Smooth muscle cell (in vitro differentiated cells): Measurements from ENCODE around the gene KLK1. TPM values are rescaled to one million over a fixed set of nuclear protein-coding genes. Genes with fewer than 3 reads are reported as not detected.
"Not testable (repeated sequence)": the region's sequence is repeated elsewhere in the genome, so short reads cannot be mapped to it uniquely, and the experiment has no call there.

ENCODE experiments used
- DNase-seq: peaks from one replicate; lab custom pipeline; 2025; ENCODE audit not compliant: unreplicated experiment; lab: John Stamatoyannopoulos, UW
- H2AFZ ChIP-seq: fragments of 200-600 bp; sonication (generic); 2 replicates; pipeline ENCODE4 v1.6.0; 2016; ENCODE audit warnings: antibody characterized with exemption, low read depth, mild to moderate bottlenecking
- H3F3A ChIP-seq: fragments of 200-600 bp; sonication (generic); 2 replicates; pipeline ENCODE4 v1.6.0; 2017; ENCODE audit warnings: antibody characterized with exemption, low read depth
- H3K27ac ChIP-seq: fragments of 200-600 bp; sonication (generic); 2 replicates; pipeline ENCODE4 v1.5.1; 2016; ENCODE audit warnings: low read depth, mild to moderate bottlenecking
- H3K27me3 ChIP-seq: fragments of 200-600 bp; sonication (generic); 2 replicates; pipeline ENCODE4 v1.6.1; 2016; ENCODE audit warnings: low read depth, mild to moderate bottlenecking
- H3K36me3 ChIP-seq: fragments of 200-600 bp; sonication (generic); 2 replicates; pipeline ENCODE4 v1.5.1; 2016; ENCODE audit warnings: low read depth
- H3K4me1 ChIP-seq: fragments of 200-600 bp; sonication (generic); 2 replicates; pipeline ENCODE4 v1.5.1; 2016; ENCODE audit warnings: low read depth
- H3K4me2 ChIP-seq: fragments of 200-600 bp; sonication (generic); 2 replicates; pipeline ENCODE4 v1.6.0; 2016; ENCODE audit warnings: mild to moderate bottlenecking
- H3K4me3 ChIP-seq: fragments of 200-600 bp; sonication (generic); 2 replicates; pipeline ENCODE4 v1.5.1; 2016; ENCODE audit warnings: mild to moderate bottlenecking
- H3K79me2 ChIP-seq: fragments of 200-600 bp; sonication (generic); 2 replicates; pipeline ENCODE4 v1.6.0; 2016; ENCODE audit warnings: low read depth, mild to moderate bottlenecking
- H3K9ac ChIP-seq: fragments of 200-600 bp; sonication (generic); 2 replicates; pipeline ENCODE4 v1.6.0; 2016; ENCODE audit warnings: low read depth
- H3K9me3 ChIP-seq: fragments of 200-600 bp; sonication (generic); replicated peaks from 2 replicates; pipeline ENCODE4 v1.5.1; 2016; ENCODE audit warnings: low read depth
- H4K20me1 ChIP-seq: fragments of 200-600 bp; sonication (generic); 2 replicates; pipeline ENCODE4 v1.6.0; 2016; ENCODE audit warnings: low read depth
- CTCF ChIP-seq: fragments of 200-600 bp; sonication (generic); IDR thresholded peaks from 2 replicates; pipeline ENCODE4 v1.5.1; 2017; ENCODE audit warnings: borderline replicate concordance, mild to moderate bottlenecking, antibody characterized with exemption; ENCODE audit not compliant: insufficient read depth, poor library complexity, severe bottlenecking
- WGBS: methylation state at CpG from one replicate; pipeline ENCODE4 v1.1.7; 2016; ENCODE audit warnings: low lambda C conversion rate; 5-methylcytosine and 5-hydroxymethylcytosine counted together
- polyA plus RNA-seq: library from polyadenylated mRNA; unstranded; fragments of >200 nt; fragmentation: Nextera tagmentation; extraction: Ambion mirVana; gene quantifications from 2 replicates; pipeline ENCODE4 v1.2.1, GENCODE V29; 2016
- small RNA-seq: library from RNA; depleted of rRNA; stranded (forward); fragments of <200 nt; gene quantifications from one replicate; pipeline ENCODE3, GENCODE V24; 2014
- total RNA-seq: library from RNA; depleted of rRNA; stranded (reverse); fragments of >200 nt; gene quantifications from 2 replicates; pipeline ENCODE4 v1.2.3, GENCODE V29; 2014

Gene KLK1
- total and polyA plus RNA-seq, 2 experiments from 2014 or later = 0.85 TPM; not detected in 1

- Histone ChIP-seq H3K4me1 (no peaks in the 10 kb centered on the region), H3K9me3 (no peaks in the 10 kb centered on the region), H3K79me2 (no peaks in the 10 kb centered on the region), H3K27ac (no peak overlapping the region), H4K20me1 (no peaks in the 10 kb centered on the region), H3K4me3 (no peak overlapping the region), H3K27me3 (peaks cover 4% of the 10 kb centered on the region), H3F3A (no peaks in the 10 kb centered on the region), H3K4me2 (no peak overlapping the region), H2AFZ (no peak overlapping the region), H3K9ac (no peak overlapping the region), H3K36me3 (no peaks in the 10 kb centered on the region)
- DNase-seq = no peak
- 68% methylated on average over 2 of the region's 2 CpGs for WGBS
- no peak for TF ChIP-seq CTCF
Measured at GRCh38 chr19:50772476-50772875, 51.1 kb downstream of the KLK1 start.

- H3K36me3 ChIP-seq = no peaks in the 10 kb centered on the region
- no peaks in the 10 kb centered on the region for H3K79me2 ChIP-seq
- H3K27me3 ChIP-seq = no peaks in the 10 kb centered on the region
- 89% methylated on average over 13 of the region's 13 CpGs for WGBS
- no peak for DNase-seq
- H3K4me3 ChIP-seq = no peak overlapping the region
- no peak for TF ChIP-seq CTCF
- H3K9ac ChIP-seq = no peak overlapping the region
- no peak overlapping the region for H3K27ac ChIP-seq
- H2AFZ ChIP-seq = no peak overlapping the region
- no peak overlapping the region for H3K4me2 ChIP-seq
- no peaks in the 10 kb centered on the region for H4K20me1 ChIP-seq
- no peaks in the 10 kb centered on the region for H3K4me1 ChIP-seq
- H3F3A ChIP-seq = no peaks in the 10 kb centered on the region
- H3K9me3 ChIP-seq = no peaks in the 10 kb centered on the region
Measured at GRCh38 chr19:50770888-50771287, 52.7 kb downstream of the KLK1 start.

GRCh38 chr19:50770164-50770563, 53.4 kb downstream of the KLK1 start, which contains the start of gene GPR32:
TSS of gene GPR32 (plus strand) at chr19:50770464. CDS start at chr19:50770601, 137 bp downstream.
- not testable (repeated sequence) for H3K79me2 ChIP-seq, H3F3A ChIP-seq, H3K27ac ChIP-seq, H3K4me3 ChIP-seq, H4K20me1 ChIP-seq, H3K36me3 ChIP-seq, H3K4me2 ChIP-seq, H3K27me3 ChIP-seq, H2AFZ ChIP-seq, H3K4me1 ChIP-seq, H3K9me3 ChIP-seq, H3K9ac ChIP-seq, DNase-seq
- WGBS = 81% methylated on average over 2 of the region's 2 CpGs

Small RNAs within 50 kb of the gene (small RNA-seq; reads per million reads assigned to genes)
- gene SNORD88A = 189 reads per million, percentile 99 among the genes with 10 or more reads in this experiment
- gene SNORD88B = not detected
- gene SNORD88C = not detected

Other genes with a start within 250 kb of the KLK1 start
- gene SYT3, start 183.9 kb downstream of the KLK1 start, total RNA-seq = 0.13 and 0.63 TPM in 2 replicates
- gene SYT3, start 183.9 kb downstream of the KLK1 start, polyA plus RNA-seq = 0.54 and 1.8 TPM in 2 replicates
- gene C19orf81, start 174.3 kb downstream of the KLK1 start, total RNA-seq = 1.6 and 1.7 TPM in 2 replicates
- 12.8 and 13.5 TPM in 2 replicates for gene C19orf81, start 174.3 kb downstream of the KLK1 start, polyA plus RNA-seq
- 2.1 and 4.1 TPM in 2 replicates for gene SHANK1, start 104.0 kb downstream of the KLK1 start, total RNA-seq
- gene SHANK1, start 104.0 kb downstream of the KLK1 start, polyA plus RNA-seq = 1.0 and 1.8 TPM in 2 replicates
- gene CLEC11A, start 100.4 kb downstream of the KLK1 start, total RNA-seq = 48.3 and 53.4 TPM in 2 replicates
- 138 and 155 TPM in 2 replicates for gene CLEC11A, start 100.4 kb downstream of the KLK1 start, polyA plus RNA-seq
- not detected in 2 replicates for gene GPR32, start 53.3 kb downstream of the KLK1 start, total RNA-seq
- gene GPR32, start 53.3 kb downstream of the KLK1 start, polyA plus RNA-seq = not detected in 2 replicates
- gene ACP4, start 33.4 kb downstream of the KLK1 start, total RNA-seq = not detected in 2 replicates
- gene ACP4, start 33.4 kb downstream of the KLK1 start, polyA plus RNA-seq = 0.26 TPM in 2 replicates
- not detected in 2 replicates for gene KLK15, start 9.8 kb upstream of the KLK1 start, total RNA-seq
- not detected in 2 replicates for gene KLK15, start 9.8 kb upstream of the KLK1 start, polyA plus RNA-seq
- gene KLK3, start 31.1 kb upstream of the KLK1 start, total RNA-seq = not detected in 2 replicates
- not detected in 2 replicates for gene KLK3, start 31.1 kb upstream of the KLK1 start, polyA plus RNA-seq
- gene KLK2, start 49.7 kb upstream of the KLK1 start, total RNA-seq = not detected in 2 replicates
- gene KLK2, start 49.7 kb upstream of the KLK1 start, polyA plus RNA-seq = not detected in 2 replicates
- gene KLK4, start 87.6 kb upstream of the KLK1 start, total RNA-seq = not detected in 2 replicates
- 0.80 and 0.82 TPM in 2 replicates for gene KLK4, start 87.6 kb upstream of the KLK1 start, polyA plus RNA-seq
- 0.18 and 1.2 TPM in 2 replicates for gene KLK5, start 129.3 kb upstream of the KLK1 start, total RNA-seq
- 0.38 TPM in 1 of 2 replicates, not detected in the other for gene KLK5, start 129.3 kb upstream of the KLK1 start, polyA plus RNA-seq
- 9.5 and 20.7 TPM in 2 replicates for gene KLK6, start 145.8 kb upstream of the KLK1 start, total RNA-seq
- 7.1 and 29.5 TPM in 2 replicates for gene KLK6, start 145.8 kb upstream of the KLK1 start, polyA plus RNA-seq
- gene KLK7, start 160.1 kb upstream of the KLK1 start, total RNA-seq = 5.8 TPM in 1 of 2 replicates, not detected in the other
- gene KLK7, start 160.1 kb upstream of the KLK1 start, polyA plus RNA-seq = 0.25 TPM in 1 of 2 replicates, not detected in the other
- gene KLK8, start 177.8 kb upstream of the KLK1 start, total RNA-seq = 1.7 and 11.6 TPM in 2 replicates
- gene KLK8, start 177.8 kb upstream of the KLK1 start, polyA plus RNA-seq = 4.3 TPM in 1 of 2 replicates, not detected in the other
- 3.6 and 10.8 TPM in 2 replicates for gene KLK10, start 195.9 kb upstream of the KLK1 start, total RNA-seq
- 3.8 and 8.5 TPM in 2 replicates for gene KLK10, start 195.9 kb upstream of the KLK1 start, polyA plus RNA-seq
- gene KLK11, start 202.8 kb upstream of the KLK1 start, total RNA-seq = 2.1 and 3.2 TPM in 2 replicates
- gene KLK11, start 202.8 kb upstream of the KLK1 start, polyA plus RNA-seq = 0.97 TPM in 1 of 2 replicates, not detected in the other
- 0.81 and 1.9 TPM in 2 replicates for gene KLK12, start 211.2 kb upstream of the KLK1 start, total RNA-seq
- gene KLK12, start 211.2 kb upstream of the KLK1 start, polyA plus RNA-seq = 1.7 and 2.2 TPM in 2 replicates
- gene KLK13, start 241.3 kb upstream of the KLK1 start, total RNA-seq = 0.72 and 1.6 TPM in 2 replicates
- 0.19 and 1.3 TPM in 2 replicates for gene KLK13, start 241.3 kb upstream of the KLK1 start, polyA plus RNA-seq